ENCODE data around the gene OPRL1. TPM values are rescaled to one million over a fixed set of nuclear protein-coding genes. Genes with fewer than 3 reads are reported as not detected.

The OPRL1 gene
- polyA plus RNA-seq, 1 of the 3 experiments (the other 2 are of a cell fraction): 1.8 TPM

DNA sequence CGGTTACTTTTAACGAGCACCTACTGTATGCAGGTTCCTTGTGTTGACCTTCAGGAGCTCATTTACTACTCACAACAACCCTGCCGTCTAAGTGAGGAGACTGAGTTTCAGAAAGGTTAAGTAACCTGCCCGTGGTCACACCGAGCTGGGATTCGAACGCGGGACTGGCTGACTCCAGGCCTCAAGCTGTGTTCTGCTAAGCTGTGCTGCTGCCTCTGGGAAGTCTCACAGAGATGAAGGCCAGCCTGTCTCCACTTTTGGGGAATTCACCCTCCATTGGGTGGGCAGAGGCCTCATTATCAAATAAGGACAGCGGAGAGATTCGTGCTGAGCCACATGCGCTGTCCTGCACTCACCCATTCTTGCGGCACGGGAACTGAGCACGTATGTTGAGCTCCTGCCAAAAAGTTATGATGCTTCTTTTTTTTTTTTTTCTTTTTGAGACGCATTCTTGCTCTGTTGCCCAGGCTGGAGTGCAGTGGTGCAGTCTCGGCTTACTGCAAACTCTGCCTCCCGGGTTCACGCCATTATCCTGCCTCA is 58.5 kb downstream of the OPRL1 start:
- no peaks in the 10 kb centered on the region; a peak in 1 of 4 replicates for H3K4me1 ChIP-seq (ENCODE audit: control insufficient read depth in 1 of 2, insufficient read depth in 2 of 2, low read depth in 1 of 2, low read length in 1 of 2)
- no peak overlapping the region for H3K4me3 ChIP-seq (ENCODE audit: low read depth in 2 of 2, low read length in 1 of 2)
- H3K4me2 ChIP-seq: no peak overlapping the region
- no peak overlapping the region for H2AFZ ChIP-seq (ENCODE audit: low read depth)
- no peak overlapping the region for H3K9ac ChIP-seq
- no peaks in the 10 kb centered on the region for H3F3A ChIP-seq (replicated peaks; ENCODE audit: insufficient read depth)
- POLR2A ChIA-PET: no interaction called here
- no peaks in the 10 kb centered on the region for H3K79me2 ChIP-seq (ENCODE audit: insufficient read depth)
- no peaks in the 10 kb centered on the region for H3K27me3 ChIP-seq (ENCODE audit: insufficient read depth)
- WGBS (ENCODE audit: low lambda C conversion rate): 78% methylated on average over 18 of the region's 18 CpGs
- no peaks in the 10 kb centered on the region for H3K36me3 ChIP-seq (replicated peaks in 1 of 2; ENCODE audit: control insufficient read depth in 1 of 2, insufficient read depth in 2 of 2, low read length in 1 of 2)
- H3K27ac ChIP-seq (ENCODE audit: low read depth in 2 of 2, low read length in 1 of 2): no peak overlapping the region
- peak; percentile 6 for DNase-seq
- H4K20me1 ChIP-seq (ENCODE audit: insufficient read depth): no peaks in the 10 kb centered on the region
- CTCF ChIA-PET: interaction anchor here (1.0 to 1.6 kb wide), 3 partner anchors 17 to 55 kb away, joined by 3 to 7 read pairs (median 3); partner anchors contain the start of gene LKAAEAR1
- no peaks in the 10 kb centered on the region for H3K9me2 ChIP-seq
- TF ChIP-seq POLR2AphosphoS5 (IDR thresholded peaks at IDR 0.05; ENCODE audit: low read depth, low read length): no peak
- TF ChIP-seq EZH2phosphoT487 (IDR thresholded peaks at IDR 0.05; ENCODE audit: borderline replicate concordance, low read depth): no peak
- TF ChIP-seq, protein P1, sequence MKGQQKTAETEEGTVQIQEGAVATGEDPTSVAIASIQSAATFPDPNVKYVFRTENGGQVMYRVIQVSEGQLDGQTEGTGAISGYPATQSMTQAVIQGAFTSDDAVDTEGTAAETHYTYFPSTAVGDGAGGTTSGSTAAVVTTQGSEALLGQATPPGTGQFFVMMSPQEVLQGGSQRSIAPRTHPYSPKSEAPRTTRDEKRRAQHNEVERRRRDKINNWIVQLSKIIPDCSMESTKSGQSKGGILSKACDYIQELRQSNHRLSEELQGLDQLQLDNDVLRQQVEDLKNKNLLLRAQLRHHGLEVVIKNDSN (IDR thresholded peaks at IDR 0.05; ENCODE audit: borderline replicate concordance, low read depth): no peak
- no peak for TF ChIP-seq RAD21 (IDR thresholded peaks at IDR 0.05; ENCODE audit: low read length)
- TF ChIP-seq RCOR1 (IDR thresholded peaks at IDR 0.05; ENCODE audit: low read length): no peak
- no peak for TF ChIP-seq YY1 (IDR thresholded peaks at IDR 0.05; ENCODE audit: low read depth)
- no peak for TF ChIP-seq NFIC (IDR thresholded peaks at IDR 0.05; ENCODE audit: borderline replicate concordance)
- no peak for TF ChIP-seq FOXM1 (IDR thresholded peaks at IDR 0.05; ENCODE audit: low read depth)
- TF ChIP-seq SIN3A (IDR thresholded peaks at IDR 0.05; ENCODE audit: borderline replicate concordance, low read depth, low read length): no peak
- TF ChIP-seq SMC3 (IDR thresholded peaks at IDR 0.05; ENCODE audit: low read depth, low read length): no peak
- no peak for TF ChIP-seq RXRA (IDR thresholded peaks at IDR 0.05; ENCODE audit: borderline replicate concordance, low read depth)
- no peak for TF ChIP-seq CHD2 (IDR thresholded peaks at IDR 0.05; ENCODE audit: low read length, partially characterized antibody)
- TF ChIP-seq FOXJ3 (CRISPR knock-in tag; IDR thresholded peaks at IDR 0.05): no peak
- TF ChIP-seq RFX5 (IDR thresholded peaks at IDR 0.05; ENCODE audit: low read length): no peak
- no peak for TF ChIP-seq JUND (IDR thresholded peaks at IDR 0.05)
- no peaks in the 10 kb centered on the region for H3K9me3 ChIP-seq

GRCh38 chr20:64139199-64140060 is 59.5 kb downstream of the OPRL1 start:
- Histone ChIP-seq H3K79me2 (ENCODE audit: insufficient read depth) (no peaks in the 10 kb centered on the region), H3K27me3 (ENCODE audit: insufficient read depth) (no peaks in the 10 kb centered on the region), H3K9ac (no peak overlapping the region), H3K27ac (ENCODE audit: low read depth in 2 of 2, low read length in 1 of 2) (no peak overlapping the region), H2AFZ (ENCODE audit: low read depth) (no peak overlapping the region), H3K4me1 (ENCODE audit: control insufficient read depth in 1 of 2, insufficient read depth in 2 of 2, low read depth in 1 of 2, low read length in 1 of 2) (no peaks in the 10 kb centered on the region; a peak in 1 of 4 replicates), H3K36me3 (replicated peaks in 1 of 2; ENCODE audit: control insufficient read depth in 1 of 2, insufficient read depth in 2 of 2, low read length in 1 of 2) (no peaks in the 10 kb centered on the region), H3K4me2 (no peak overlapping the region), H3K9me3 (no peaks in the 10 kb centered on the region), H3K4me3 (ENCODE audit: low read depth in 2 of 2, low read length in 1 of 2) (no peak overlapping the region), H3F3A (replicated peaks; ENCODE audit: insufficient read depth) (no peaks in the 10 kb centered on the region), H3K9me2 (no peaks in the 10 kb centered on the region), H4K20me1 (ENCODE audit: insufficient read depth) (no peaks in the 10 kb centered on the region)
- TF ChIP-seq RCOR1 (IDR thresholded peaks at IDR 0.05; ENCODE audit: low read length) (no peak), TCF12 (IDR thresholded peaks at IDR 0.05) (no peak), JUND (IDR thresholded peaks at IDR 0.05) (no peak), EZH2phosphoT487 (IDR thresholded peaks at IDR 0.05; ENCODE audit: borderline replicate concordance, low read depth) (no peak)
- TF ChIP-seq, protein P2, sequence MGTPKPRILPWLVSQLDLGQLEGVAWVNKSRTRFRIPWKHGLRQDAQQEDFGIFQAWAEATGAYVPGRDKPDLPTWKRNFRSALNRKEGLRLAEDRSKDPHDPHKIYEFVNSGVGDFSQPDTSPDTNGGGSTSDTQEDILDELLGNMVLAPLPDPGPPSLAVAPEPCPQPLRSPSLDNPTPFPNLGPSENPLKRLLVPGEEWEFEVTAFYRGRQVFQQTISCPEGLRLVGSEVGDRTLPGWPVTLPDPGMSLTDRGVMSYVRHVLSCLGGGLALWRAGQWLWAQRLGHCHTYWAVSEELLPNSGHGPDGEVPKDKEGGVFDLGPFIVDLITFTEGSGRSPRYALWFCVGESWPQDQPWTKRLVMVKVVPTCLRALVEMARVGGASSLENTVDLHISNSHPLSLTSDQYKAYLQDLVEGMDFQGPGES (IDR thresholded peaks at IDR 0.05; ENCODE audit: low read depth, low read length): no peak
- peak; percentile 25 for DNase-seq
- CTCF ChIA-PET: interaction anchor here (0.7 to 1.7 kb wide), 2 partner anchors 18 to 19 kb away, joined by 4 to 8 read pairs; no protein-coding TSS in a partner anchor
- WGBS (ENCODE audit: low lambda C conversion rate): 51% methylated on average over 17 of the region's 21 CpGs
- POLR2A ChIA-PET: no interaction called here
